OCI-LY7 (cell line): Measurements from ENCODE around the gene STAG3. TPM values are rescaled to one million over a fixed set of nuclear protein-coding genes. Genes with fewer than 3 reads are reported as not detected.

Experiments used
- BruUV-seq: library from RNA; stranded (reverse); fragments of 400-500 nt; replicated peaks from 2 replicates; lab custom pipeline; 2021; lab: Mats Ljungman, UMichigan
- CTCF ChIA-PET: fragments of 300-600 bp; sonication (Branson Sonifier 250); formaldehyde crosslinking; loops from one replicate; lab custom pipeline; 2022; ENCODE audit warnings: antibody characterized with exemption; ENCODE audit not compliant: unreplicated experiment; lab: Charles Lee
- POLR2A ChIA-PET: fragments of 300-600 bp; sonication (Branson Sonifier 250); formaldehyde crosslinking; loops from one replicate; lab custom pipeline; 2022; ENCODE audit warnings: antibody characterized with exemption; lab: Charles Lee
- DNase-seq: peaks from one replicate; pipeline ENCODE4 v3.0.0-alpha.2; 2015; ENCODE audit warnings: low spot score
- H2AFZ ChIP-seq: fragments of 200-600 bp; sonication (generic), shearing (Covaris generic); 2 replicates; pipeline ENCODE4 v1.6.1; 2014; ENCODE audit warnings: mild to moderate bottlenecking, antibody characterized with exemption, low read length, moderate library complexity
- H3K27ac ChIP-seq: fragments of 200-600 bp; sonication (generic); 2 replicates; pipeline ENCODE4 v1.5.1; 2014; ENCODE audit warnings: mixed run types, low read depth, mild to moderate bottlenecking, moderate library complexity, low read length, inconsistent platforms; ENCODE audit not compliant: poor library complexity, severe bottlenecking
- H3K36me3 ChIP-seq: fragments of 200-600 bp; sonication (generic); 2 replicates; pipeline ENCODE4 v1.6.1; 2014; ENCODE audit warnings: mild to moderate bottlenecking, antibody characterized with exemption, low read length, moderate library complexity, mixed read lengths; ENCODE audit not compliant: insufficient read depth
- H3K4me1 ChIP-seq: fragments of 200-600 bp; sonication (generic); 2 replicates; pipeline ENCODE4 v1.5.1; 2014; ENCODE audit warnings: mild to moderate bottlenecking, low read length; ENCODE audit not compliant: insufficient read depth, poor library complexity, severe bottlenecking
- H3K4me2 ChIP-seq: fragments of 200-600 bp; sonication (generic); 2 replicates; pipeline ENCODE4 v1.6.1; 2014; ENCODE audit warnings: mild to moderate bottlenecking, low read length
- H3K4me3 ChIP-seq: fragments of 200-600 bp; sonication (generic); 2 replicates; pipeline ENCODE4 v1.5.1; 2014; ENCODE audit warnings: mild to moderate bottlenecking, low read depth, low read length; ENCODE audit not compliant: poor library complexity, severe bottlenecking
- H3K79me2 ChIP-seq: fragments of 200-600 bp; sonication (generic); 2 replicates; pipeline ENCODE4 v1.6.1; 2016; ENCODE audit warnings: low read depth, mild to moderate bottlenecking, low read length, moderate library complexity, mixed read lengths; ENCODE audit not compliant: insufficient read depth
- H3K9me2 ChIP-seq: fragments of 200-600 bp; sonication (generic); 2 replicates; pipeline ENCODE4 v1.6.1; 2016; ENCODE audit warnings: mild to moderate bottlenecking, low read length, mixed read lengths; ENCODE audit not compliant: insufficient read depth
- H3K9me3 ChIP-seq: fragments of 200-600 bp; sonication (generic); 2 replicates; pipeline ENCODE4 v1.6.1; 2014; ENCODE audit warnings: mild to moderate bottlenecking, mixed run types, low read length, mixed read lengths
- H4K20me1 ChIP-seq: fragments of 200-600 bp; sonication (generic); 2 replicates; pipeline ENCODE4 v1.6.1; 2014; ENCODE audit warnings: mild to moderate bottlenecking, antibody characterized with exemption, low read length, moderate library complexity, mixed read lengths; ENCODE audit not compliant: insufficient read depth
- EZH2phosphoT487 ChIP-seq: fragments of 200-600 bp; sonication (generic); IDR thresholded peaks from 2 replicates; pipeline ENCODE4 v1.6.1; 2018; ENCODE audit warnings: low read depth, borderline replicate concordance, mild to moderate bottlenecking, mixed run types, antibody characterized with exemption, low read length, moderate library complexity, mixed read lengths
- intact Hi-C: fragments of 100-400 bp; cut with micrococcal nuclease; formaldehyde crosslinking; loops from one replicate; pipeline ENCODE4 v1.10.0; 2022; ENCODE audit not compliant: unreplicated experiment
- total RNA-seq, 2 experiments: library from RNA; depleted of rRNA in 1 of 2; stranded (reverse); fragments of >200 nt in 1 of 2; shearing (Covaris generic) in 1 of 2; gene quantifications; 2 replicates each; pipeline ENCODE4 v1.2.3, GENCODE V29; 2014 to 2022
- TF ChIP-seq, protein P1 (sequence below): fragments of 200-600 bp; sonication (generic); conservative IDR thresholded peaks from 2 replicates; pipeline ENCODE4 v1.5.1; 2014; ENCODE audit warnings: mild to moderate bottlenecking, antibody characterized with exemption, low read length, moderate library complexity, mixed read lengths

STAG3 gene
- total RNA-seq, 2 experiments from 2014 or later, result 70.2 to 82.8 TPM

DNA sequence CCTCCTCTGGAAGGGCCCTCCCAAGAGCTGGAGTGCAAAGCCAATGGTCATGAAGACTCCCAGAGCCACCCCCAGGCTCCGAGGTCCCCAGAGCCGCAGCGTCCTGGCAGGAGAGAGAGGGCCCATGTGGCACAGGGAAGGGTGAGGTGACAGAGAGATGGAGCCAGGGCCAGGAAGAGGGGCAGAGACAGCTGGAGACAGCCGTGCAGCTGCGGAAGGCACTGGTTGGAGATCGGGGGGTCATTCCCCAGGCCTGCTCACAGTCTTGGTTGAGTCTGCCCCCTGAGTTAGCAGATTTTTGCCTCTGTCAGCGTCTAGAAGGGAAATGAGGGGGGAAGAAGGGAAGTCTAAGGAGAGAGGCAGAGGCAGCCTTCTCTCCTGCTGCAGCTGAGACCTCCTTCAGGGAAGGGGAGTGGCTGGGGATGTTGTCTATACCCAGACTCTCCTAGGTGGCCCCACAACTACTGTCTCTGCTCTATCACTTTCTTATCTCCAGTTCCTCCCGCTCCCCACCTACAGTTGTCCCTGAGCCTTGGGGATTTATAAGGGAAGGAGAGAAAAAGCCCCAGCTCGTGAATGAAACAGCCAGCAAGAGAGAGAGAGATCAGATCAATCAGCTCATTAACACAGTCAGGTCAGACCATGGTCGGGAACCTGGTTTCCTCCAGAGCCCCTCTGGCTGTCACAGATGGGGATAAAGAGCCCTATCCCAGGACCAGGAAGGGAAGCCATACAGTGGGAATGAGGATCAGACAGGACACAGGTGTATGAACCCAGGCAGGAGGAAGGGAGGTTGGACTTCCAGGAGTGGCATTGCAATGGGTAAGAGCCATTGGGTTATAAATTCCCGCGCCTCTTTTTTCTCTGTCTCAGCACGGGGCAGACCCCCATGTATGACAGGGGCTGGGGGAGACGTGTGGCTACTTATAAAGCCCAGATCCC is 10.5 kb upstream of the STAG3 start:
- H3K4me2 ChIP-seq, result peak overlapping the region; percentile 27; the same call in 1 of the 2 replicates
- H3K79me2 ChIP-seq, result no peaks in the 10 kb centered on the region
- H3K4me3 ChIP-seq, result no peak overlapping the region
- TF ChIP-seq EZH2phosphoT487, result no peak
- TF ChIP-seq, protein P1, sequence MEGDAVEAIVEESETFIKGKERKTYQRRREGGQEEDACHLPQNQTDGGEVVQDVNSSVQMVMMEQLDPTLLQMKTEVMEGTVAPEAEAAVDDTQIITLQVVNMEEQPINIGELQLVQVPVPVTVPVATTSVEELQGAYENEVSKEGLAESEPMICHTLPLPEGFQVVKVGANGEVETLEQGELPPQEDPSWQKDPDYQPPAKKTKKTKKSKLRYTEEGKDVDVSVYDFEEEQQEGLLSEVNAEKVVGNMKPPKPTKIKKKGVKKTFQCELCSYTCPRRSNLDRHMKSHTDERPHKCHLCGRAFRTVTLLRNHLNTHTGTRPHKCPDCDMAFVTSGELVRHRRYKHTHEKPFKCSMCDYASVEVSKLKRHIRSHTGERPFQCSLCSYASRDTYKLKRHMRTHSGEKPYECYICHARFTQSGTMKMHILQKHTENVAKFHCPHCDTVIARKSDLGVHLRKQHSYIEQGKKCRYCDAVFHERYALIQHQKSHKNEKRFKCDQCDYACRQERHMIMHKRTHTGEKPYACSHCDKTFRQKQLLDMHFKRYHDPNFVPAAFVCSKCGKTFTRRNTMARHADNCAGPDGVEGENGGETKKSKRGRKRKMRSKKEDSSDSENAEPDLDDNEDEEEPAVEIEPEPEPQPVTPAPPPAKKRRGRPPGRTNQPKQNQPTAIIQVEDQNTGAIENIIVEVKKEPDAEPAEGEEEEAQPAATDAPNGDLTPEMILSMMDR, result no peak
- no peak overlapping the region for H2AFZ ChIP-seq
- H3K36me3 ChIP-seq, result no peaks in the 10 kb centered on the region
- CTCF ChIA-PET, result no interaction called here
- no TSS peak for BruUV-seq
- H3K9me3 ChIP-seq, result no peaks in the 10 kb centered on the region
- no peaks in the 10 kb centered on the region for H3K9me2 ChIP-seq
- DNase-seq, result no peak
- intact Hi-C loops, result no loop called here
- no peaks in the 10 kb centered on the region for H4K20me1 ChIP-seq
- POLR2A ChIA-PET, result interaction anchor here (0.5 kb wide), 1 partner anchor 1009 kb away, joined by 3 read pairs; no protein-coding TSS in a partner anchor
- peaks cover 68% of the 10 kb centered on the region for H3K4me1 ChIP-seq
- H3K27ac ChIP-seq, result no peak overlapping the region

- TF ChIP-seq, protein P1, result no peak
- ChIA-PET CTCF (no interaction called here), POLR2A (interaction anchor here (0.6 kb wide), 1 partner anchor 22 kb away, joined by 4 read pairs; no protein-coding TSS in a partner anchor)
- intact Hi-C loops, result no loop called here
- Histone ChIP-seq H3K79me2 (no peaks in the 10 kb centered on the region), H3K4me2 (peak overlapping the region; percentile 27; the same call in 1 of the 2 replicates), H4K20me1 (no peaks in the 10 kb centered on the region), H3K9me3 (no peaks in the 10 kb centered on the region), H3K4me3 (no peak overlapping the region), H3K27ac (no peak overlapping the region), H3K36me3 (no peaks in the 10 kb centered on the region), H3K4me1 (peaks cover 64% of the 10 kb centered on the region), H2AFZ (no peak overlapping the region), H3K9me2 (no peaks in the 10 kb centered on the region)
- DNase-seq, result no peak
- no TSS peak for BruUV-seq
These were observed 9.8 kb upstream of the STAG3 start for GRCh38 chr7:100167912-100168323.
